GM18511 (cell line): ENCODE results near the gene NDUFAF8.
"Not testable (repeated sequence)": the region's sequence is repeated elsewhere in the genome, so short reads cannot be mapped to it uniquely, and the experiment has no call there.

Experiments used
- ATAC-seq: cut with Tn5 transposase; IDR thresholded peaks from one replicate; pipeline ENCODE4 v1.9.1; 2021; ENCODE audit warnings: mild to moderate bottlenecking, moderate library complexity; ENCODE audit not compliant: unreplicated experiment

The NDUFAF8 gene

DNA sequence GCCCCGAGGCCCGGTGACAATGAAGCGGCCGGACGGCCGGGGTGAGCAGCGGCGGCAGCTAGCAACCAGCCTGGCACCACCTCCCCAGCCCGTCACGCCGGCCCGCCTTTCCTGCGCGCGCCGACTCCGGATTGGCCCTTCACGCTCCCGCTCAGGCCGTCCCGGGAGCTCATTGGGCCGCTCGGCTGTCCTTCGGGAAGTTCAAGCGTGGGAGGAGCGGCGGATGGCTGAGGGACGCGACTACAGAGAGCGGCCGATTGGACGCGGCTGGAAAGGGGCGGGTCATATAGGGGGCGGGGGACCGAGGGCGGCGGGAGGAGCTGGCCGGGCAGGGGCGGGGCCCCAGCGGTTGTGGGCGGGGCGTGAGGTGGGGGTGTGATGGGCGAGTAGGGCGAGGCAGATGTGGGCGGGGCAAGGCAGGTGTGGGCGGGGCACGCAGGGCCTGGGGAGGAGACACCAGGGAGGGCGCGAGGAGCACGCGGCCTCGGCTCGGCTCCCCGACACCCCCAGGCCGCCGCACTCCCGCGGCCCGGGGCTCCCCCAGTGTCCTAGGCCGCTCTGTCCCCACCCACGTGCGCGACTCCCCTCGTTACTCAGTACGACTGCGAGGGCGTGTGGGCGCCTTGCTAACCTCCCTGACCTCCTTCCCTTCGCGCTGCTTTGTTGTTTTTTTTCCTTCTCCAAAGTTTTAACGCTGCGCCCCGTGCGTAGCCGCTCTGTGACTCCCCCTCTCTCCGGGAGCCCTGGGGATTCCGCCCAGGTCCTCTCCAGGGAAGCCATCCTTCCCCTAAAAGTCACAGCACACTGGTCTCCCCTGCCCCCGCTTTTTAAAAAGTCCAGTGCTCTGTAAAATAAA lies 16.0 kb upstream of the NDUFAF8 start, which contains the start of gene CEP131:
CEP131 (minus strand) TSS at position 60 of the 856 bp plus-strand sequence. CDS start 2,909 bp downstream, outside the sequence.
- ATAC-seq: peak; percentile 92

DNA sequence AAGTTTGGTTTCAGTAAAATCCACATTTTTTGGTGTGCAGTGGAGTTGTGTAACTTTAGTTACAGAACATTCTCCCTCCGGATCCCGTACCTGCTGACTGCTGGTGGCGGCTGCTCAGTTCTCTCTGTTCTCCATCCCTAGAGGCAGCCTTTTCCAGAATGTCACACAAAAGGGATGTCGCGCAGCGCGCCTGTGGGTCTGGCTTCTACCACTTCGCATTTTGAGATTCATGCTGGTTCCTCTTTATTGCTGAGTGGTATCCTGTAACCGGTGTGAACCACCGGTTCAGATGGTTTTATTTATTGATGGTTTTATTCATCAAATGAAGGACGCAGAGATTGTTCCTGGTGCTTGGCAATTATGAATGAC lies 15.4 kb upstream of the NDUFAF8 start:
- ATAC-seq: no peak

DNA sequence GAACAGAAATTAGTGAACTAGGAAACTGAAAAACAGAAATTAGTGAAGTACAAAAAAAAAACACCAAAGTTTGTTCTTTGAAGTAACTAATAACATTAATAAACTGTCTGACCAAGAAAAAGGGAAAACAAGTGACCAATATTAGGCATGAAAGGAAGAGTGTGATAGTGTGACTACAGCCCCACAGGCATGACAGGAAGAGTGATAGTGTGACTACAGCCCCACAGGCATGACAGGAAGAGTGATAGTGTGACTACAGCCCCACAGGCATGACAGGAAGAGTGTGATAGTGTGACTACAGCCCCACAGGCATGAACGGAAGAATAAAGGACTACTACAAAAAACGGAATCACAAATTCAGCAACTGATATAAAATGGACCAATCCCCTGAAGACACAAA lies 11.5 kb upstream of the NDUFAF8 start:
- ATAC-seq: not testable (repeated sequence)

DNA sequence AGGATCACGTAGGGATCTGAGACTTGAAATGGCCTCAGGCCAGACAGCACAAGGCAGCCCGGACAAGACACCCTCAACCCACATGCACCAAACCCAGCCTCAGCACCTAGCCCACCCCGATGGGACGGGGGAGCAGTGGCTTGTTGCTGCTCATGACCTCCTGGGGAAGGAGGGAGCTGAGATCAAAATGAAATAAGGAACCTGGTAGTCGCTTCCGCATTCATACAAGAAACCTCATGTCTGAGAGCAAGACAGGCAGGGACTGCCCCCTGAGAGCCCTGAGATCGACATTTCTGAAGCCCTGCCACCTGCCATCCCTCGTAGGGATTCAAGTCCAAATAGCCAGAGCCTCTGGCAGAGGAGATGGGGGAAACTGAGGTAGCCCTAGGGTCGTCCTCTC lies 10.7 kb upstream of the NDUFAF8 start:
- ATAC-seq: no peak

DNA sequence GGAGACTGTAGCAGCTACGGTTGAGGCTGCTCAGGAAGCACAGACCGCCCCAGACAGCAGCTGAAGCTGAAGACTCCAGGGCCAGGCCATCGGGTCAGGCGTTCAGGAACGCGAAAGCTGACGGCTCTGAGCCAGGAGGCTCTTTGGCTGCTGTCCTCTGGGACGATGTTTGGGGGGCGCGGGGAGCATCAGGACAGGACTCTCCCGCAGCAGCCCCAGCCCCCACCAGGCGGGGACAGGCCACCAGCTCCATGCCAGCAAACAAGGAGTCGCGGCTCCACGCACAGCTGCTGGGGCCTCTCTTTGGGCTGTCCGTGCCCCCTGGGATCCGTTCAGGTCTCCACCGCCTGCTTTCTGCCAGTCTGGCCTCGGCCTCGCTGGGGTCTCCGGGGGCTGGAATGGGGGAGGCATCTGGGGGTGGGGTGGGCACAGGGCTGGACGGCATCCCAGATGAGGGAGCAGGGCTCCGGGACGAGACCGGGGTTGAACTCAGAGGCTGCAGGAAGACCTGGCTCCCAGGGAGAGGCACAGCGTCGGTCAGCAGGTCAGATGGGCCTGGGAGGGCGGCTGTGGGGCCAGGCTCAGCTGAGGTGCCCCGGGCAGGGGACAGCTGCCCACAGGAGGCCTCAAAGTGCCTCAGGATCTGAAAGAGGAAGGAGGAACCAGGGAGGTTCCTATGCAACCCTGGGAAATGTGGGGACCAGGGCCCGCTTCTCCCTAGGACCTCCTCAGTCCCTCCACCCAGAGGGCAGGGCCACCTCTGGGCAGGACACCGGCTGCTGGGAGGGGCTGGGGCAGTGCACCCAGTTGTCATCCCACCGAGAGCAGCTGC lies 10.1 kb upstream of the NDUFAF8 start:
- ATAC-seq: no peak

DNA sequence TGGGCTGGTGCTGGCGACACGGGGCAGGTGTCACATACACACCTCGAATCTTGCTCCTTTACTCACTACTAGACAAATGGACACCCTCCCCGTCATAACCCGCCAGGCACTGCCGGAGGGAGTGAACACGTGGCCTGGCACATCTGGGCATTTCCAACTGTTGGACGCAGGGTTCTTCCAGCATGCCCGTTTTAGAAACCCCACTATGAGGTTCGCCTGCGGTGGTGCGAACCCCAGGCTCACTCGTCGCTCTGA lies 9.5 kb upstream of the NDUFAF8 start:
- no peak for ATAC-seq

DNA sequence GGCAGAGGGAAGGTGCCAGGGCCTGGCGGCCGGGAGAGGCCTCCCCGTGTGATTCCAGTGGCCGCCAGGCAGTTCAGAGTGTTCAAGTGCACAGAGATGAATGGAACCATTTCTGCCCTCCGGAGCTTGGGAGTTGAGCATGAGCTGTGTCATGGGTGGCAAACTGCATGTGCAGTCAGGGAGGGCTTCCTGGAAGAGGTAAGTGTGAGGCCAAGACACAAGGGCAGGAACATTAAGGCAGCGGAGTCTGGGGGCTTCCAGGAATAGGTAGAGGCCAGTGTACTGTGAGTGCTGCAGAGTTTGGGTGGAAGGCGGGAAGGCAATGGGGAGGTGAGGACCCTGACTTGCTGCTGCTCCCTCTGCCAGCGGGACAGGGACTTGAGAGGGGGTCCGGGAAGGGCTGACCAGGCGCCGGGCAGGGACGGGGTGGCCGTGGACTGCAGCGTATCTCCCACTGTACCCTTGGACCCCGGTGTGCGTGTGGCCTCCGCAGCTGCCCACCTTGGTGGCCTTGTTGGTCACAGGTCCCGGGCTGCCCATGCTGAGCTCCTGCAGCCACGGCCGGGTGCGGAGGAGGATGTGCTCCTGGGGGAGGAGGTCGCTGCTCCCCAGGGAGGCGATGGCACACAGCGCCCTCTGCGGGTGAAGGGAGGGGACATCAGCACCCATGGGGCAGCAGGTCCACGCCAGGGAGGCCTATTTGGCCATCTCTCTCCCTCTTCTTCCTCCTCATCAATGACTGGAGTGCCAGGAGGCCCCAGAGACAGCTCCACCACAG lies 8.9 kb upstream of the NDUFAF8 start:
- ATAC-seq: no peak

DNA sequence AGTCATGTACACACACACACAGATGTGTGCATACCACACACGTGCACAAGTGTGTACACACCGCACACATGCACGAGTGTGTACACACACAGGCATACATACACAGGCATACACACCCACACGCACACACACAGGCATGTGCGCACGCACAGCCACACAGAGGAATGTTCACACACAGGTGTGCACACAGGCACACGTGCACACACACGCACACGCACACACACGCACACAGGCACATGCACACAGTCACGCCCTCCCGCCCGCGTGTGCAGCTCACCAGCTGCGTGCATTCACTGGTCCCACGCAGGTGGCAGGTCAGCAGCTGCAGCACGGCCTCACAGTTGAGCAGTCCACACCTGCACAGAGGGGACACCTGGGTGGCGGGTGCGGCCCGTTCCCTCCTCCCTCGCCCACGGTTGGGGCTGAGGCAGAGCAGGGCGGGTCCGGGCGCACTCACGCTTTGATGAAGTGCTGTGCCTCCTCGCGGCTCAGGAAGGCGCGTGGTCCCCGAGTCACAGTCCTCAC lies 7.9 kb upstream of the NDUFAF8 start:
- ATAC-seq: no peak

DNA sequence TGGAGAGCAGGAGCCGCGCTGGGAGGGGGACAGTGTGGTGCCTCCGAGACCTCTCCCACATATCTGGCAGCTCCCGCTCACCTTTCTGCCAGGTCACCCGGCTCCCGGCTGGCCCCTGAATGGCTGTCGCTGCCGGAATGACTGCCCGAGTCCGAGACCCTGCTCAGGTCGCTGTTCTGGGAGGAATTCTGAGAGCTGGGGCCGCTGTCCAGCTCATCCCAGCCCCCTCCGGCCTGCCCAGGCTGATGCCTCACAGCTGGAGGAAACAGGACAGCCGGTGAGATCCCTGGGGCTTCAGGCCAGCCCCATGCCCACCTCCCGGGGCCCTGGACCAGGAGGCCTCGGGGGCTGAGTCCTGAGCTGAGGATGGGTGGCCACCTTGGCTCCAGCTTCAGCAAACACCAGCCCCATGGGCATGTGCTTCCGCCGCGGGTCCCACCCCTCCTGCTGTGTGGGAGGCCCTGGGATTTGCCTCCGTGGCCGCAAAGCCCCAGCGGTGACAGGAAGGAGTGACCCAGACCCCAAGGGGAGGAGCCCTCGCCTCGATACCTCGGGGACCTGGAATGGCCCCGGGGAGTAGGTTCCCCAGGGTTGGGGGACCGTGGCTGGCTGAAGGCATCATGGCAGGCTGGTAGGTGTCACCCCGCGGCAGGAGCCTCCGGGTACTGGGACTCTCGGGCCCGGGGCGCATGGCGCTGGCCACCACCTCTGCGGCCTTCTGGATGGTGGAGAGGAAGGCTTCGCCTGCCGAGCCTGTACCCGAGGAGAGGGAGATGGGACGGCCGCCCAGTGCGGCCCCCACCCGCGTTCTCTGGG lies 7.1 kb upstream of the NDUFAF8 start:
- no peak for ATAC-seq

DNA sequence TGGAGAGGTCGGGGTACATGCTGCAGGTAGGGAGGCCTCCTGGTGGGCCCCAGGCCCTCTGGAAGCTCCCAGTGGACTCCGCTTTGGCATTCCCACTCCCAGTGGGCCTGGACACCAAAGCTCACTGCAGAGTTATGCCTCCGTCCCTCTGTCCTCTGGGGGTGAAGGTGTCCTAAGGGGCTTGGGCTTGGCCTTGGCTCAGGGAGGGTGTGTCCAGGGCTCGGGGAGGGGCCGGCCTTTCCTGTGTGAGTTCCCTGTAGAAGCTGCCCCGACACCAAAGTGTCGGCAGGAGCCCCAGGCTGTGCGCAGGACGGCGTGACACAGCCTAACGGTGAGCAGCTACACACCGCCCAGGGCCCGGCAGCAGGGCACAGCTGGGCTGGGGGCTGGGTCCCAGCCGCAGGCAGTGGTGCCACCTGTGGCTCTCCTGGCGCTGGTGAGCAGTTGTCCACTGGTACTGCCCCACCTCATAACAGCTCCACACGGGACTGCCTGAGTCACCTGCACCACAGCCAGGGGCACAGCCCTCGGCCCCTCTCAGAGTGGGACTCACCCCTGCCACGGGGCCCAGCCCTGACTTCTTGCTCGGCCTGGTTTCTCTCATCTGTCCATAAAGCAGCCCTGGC lies 6.4 kb upstream of the NDUFAF8 start:
- no peak for ATAC-seq

DNA sequence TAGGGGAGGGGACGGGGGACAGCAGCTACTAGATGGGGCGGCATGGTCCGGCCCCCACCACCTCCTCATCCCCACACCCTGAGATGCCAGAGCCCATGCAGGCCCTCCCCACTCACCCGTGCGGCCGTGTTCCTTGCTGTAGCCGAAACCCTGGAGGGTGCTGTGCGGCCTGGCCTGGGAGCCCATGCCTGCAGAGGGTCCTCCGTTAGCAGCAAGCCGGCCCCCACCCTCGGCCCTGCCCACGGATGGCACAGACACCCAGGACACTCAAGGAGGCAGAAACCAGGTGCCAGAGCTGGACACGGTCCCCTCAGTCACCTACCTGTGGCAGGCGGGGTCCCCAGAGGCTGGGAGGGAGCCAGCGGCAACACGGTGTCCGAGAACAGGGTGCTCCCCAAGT lies 5.8 kb upstream of the NDUFAF8 start:
- ATAC-seq: no peak

DNA sequence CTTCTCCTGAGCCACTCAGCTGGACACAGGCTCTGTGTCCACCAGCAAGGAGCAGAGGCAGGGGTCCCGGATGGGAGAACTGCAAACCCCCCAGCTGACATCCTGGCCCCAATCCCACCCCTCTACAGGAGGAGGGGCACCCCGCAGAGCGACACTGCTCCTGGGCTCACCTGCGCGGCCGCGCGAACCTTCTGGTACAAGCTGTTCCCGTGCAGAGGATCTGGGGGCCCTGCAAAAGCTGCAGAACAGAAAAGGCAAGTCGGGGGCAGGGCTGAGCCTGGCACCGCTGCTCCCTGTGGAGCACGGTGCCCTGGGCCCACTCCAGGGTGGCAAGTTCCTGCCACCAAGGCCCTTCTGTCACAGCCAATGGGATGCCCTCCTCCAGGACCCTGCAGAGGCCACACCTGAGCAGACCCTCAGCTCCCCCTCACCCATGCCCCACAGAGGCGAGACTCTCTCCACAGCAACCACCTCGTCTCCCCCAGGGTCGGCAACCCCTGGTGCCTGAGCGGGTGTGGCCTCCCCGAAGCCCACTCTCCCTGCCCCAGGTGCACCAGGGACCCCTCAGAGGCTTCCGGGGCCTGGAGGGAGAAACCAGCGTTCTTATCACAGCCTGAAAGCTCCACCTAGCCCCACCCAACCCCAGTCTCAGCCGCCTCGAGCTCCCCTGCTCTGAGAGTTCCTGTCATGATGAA lies 5.2 kb upstream of the NDUFAF8 start:
- no peak for ATAC-seq

DNA sequence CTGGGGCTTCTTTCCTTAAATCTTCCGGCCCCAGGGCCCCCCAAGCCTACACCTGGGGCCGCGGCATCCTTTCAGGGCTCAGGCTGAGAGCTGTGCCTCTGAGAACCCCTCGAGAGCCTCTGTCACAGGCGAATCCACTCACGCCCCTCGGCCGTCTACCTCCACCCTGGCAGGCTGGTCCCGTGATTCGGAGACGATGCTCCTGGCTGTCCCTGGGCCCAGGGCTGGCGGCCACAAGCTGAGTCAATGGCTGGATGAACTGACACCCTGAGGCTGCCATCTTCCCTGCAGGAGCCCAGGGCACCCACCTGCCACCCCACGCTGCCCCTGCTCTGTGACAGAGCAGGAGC lies 4.6 kb upstream of the NDUFAF8 start:
- ATAC-seq: no peak

DNA sequence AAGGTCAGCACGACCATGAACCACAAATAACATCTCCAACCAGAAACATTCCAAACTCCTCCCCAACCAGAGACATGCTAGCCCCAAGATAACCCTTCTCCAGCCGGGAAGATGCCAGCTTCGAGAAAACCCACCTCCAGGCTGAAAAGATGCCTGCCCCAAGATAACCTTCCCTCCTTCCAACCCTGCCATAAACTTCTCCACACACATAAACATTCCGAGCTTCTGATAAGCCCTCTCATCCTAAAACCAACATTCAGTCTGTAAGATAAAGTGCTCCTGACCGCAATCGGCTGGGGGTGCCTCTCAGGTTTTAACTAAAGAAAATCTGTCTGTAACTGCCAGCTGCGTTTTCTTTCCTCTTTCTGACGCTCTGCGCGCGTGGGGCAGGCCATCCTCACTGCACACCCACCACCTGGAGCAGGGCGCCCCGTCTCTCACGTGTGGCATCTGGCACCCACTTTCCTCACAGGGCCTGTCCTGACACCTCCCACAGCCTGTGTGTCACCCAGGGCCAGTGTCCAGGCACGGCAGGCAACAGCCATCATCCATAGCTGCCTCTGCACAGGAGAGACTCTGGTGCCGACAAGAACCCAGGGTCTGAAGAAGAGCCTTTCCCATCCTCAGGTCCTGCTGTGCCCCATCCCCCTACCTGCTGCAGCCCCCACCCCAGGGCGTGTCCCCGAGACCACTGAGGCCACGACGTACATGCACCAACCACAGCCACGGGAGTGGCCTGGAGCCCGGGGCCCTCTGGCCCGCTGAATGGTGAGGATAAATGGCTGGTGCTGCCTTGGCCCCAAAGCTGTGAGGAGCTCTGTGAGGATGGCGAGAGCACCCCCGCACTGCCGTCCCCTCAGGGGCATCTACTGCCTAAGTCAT lies 3.9 kb upstream of the NDUFAF8 start:
- no peak for ATAC-seq

DNA sequence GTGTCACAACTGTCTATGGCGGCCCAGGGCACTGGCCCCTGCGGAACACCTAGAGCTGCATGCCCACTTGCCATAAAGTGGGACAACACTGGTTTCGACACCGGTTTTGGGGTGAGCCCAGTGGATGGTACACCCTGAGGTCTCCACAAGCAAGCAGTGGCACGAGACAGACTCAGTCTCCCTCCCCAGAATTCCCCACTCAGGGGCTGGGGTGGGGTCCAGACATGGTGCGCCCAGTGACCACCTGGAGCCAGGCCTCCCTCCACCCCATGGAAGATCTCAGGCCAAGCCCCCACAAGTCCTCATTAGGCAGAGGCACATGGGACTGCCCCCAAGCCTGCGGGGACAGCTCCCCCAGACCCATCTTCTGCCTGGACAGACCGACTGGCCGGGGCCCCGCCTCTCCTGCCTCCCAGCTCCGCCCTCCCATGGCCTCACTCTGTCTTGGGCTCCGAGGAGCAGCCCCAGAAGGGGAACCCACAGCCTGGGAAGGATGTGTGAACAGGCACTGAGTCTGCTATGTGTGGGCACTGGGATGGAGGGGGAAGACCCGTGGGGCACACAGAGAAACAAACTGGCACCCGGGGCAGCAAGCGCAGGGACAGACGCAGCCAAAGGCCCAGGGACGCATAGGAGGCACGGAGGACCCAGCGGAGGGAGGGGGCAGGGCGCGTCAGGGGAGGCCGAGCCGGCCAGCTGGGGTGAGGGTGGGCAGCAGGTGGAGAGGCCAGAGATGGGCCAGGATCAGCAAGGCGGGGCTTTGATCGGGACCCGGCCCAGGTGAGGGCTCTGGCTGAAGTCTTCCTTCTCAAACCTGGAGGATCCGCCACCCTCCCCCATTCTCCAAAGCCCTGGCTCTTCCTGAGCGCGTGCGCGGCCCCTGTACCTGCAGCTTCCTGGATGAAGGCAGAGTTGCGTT lies 3.0 kb upstream of the NDUFAF8 start:
- no peak for ATAC-seq

DNA sequence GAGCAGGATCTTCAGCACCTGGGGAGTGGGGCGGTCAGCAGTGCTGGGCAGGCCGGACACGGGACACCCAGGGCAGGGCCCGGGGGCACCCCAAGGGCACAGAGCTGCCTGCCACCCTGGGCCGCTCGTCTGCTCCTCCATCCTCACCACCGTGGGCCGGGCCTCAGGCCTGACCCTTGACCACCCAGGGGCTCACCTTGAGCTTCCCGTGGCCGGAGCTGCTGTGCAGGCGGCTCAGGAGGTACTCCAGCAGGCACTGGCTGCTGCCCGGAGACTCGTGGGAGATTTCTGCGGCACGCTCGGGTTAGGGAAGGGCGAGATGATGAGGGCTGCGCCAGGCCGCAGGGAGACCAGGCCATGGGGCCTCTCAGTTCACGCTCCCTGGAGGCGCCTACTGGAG lies 2.3 kb upstream of the NDUFAF8 start:
- ATAC-seq: no peak
